Non-pigmented ciliary epithelial cell (primary cell): ENCODE measurements around the gene MARCHF5.
"Not testable (repeated sequence)": the region's sequence is repeated elsewhere in the genome, so short reads cannot be mapped to it uniquely, and the experiment has no call there.

Source experiments
- DNase-seq: peaks from one replicate; pipeline ENCODE4 v3.0.0-alpha.2; 2010; ENCODE audit warnings: low read depth

MARCHF5 gene

DNA sequence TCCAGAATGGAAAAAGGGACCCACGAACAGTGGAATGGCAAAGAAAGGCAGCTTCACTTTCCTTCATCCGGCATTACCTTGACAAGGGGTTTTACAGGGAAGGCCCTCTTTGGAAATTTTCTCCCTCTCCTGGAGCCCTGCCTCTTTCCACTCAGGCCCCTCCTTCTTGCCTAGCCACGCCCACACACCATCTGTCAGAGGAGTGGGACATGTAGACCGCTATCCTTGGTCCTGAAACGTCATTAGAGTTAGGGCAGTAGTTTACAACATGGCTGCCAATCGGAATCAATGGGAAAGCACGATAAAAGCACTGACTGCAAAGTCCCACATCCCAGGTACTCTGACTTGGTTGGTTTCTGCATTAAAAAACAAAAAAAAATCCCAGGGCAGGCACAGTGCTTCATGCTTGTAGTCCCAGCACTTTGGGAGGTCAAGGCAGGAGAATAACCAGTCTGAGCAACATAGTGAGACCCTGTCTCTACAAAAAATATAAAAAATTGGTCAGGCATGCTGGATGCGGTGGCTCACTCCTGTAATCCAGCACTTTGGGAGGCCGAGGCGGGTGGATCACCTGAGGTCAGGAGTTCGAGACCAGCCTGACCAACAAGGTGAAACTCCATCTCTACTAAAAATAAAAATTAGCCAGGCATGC lies 96.4 kb downstream of the MARCHF5 start:
- DNase-seq, result peak; percentile 49

DNA sequence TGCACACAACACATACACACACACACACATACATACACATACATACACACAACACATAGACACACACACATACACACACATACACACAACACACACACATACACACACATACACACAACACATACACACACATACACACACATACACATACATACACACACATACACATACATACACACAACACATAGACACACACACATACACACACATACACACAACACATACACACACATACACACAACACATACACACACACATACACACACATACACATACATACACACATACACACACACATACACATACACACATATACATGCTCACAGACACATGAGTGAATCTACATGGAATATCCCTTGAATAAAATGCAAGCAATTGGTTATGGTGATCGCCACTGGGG lies 102.2 kb downstream of the MARCHF5 start:
- not testable (repeated sequence) for DNase-seq

DNA sequence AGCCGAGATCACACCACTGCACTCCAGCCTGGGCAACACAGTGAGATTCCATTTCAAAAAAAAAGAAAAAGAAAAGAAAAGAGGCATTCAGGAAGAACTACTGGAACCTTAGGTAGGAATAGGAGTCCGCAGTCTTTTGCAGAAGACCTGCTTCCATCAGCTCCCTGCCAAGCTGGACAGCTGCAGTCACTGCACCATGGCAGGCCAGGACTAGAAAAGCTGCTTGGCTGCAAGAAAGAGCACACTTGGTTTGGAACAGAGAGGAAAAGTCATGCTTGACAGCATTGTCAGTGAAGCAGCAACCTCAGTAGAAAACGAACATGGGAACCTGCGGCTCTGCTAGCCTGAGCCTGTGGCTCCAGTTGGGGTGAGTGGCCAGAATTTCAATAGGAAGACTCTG lies 104.3 kb downstream of the MARCHF5 start:
- no peak for DNase-seq

DNA sequence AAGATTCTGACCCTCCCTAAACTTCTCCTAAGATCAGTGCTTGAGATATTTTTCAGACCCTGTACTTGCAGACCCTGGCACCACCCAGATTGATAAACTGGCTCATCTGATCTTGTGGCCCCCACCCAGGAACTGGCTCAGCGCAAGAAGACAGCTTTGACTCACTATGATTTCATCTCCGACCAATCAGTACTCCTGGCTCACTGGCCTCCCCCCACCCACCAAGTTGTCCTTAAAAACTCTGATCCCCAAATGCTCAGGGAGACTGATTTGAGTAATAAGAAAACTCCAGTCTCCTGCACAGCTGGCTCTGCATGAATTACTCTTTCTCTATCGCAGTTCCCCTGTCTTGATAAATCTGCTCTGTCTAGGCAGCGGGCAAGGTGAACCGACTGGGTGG lies 111.3 kb downstream of the MARCHF5 start:
- not testable (repeated sequence) for DNase-seq
